Activated CD4-positive, alpha-beta T cell treated with anti-CD3 and anti-CD28 coated beads for 4 hours (primary cell): ENCODE data around the gene MATCAP1.

Experiments used
- DNase-seq, 2 donors: peaks; one replicate each; pipeline ENCODE4 v3.0.0-alpha.2; 2020

MATCAP1 gene

GRCh38 chr16:67190448-67191399 lies 7.0 kb upstream of the MATCAP1 start:
- no peak for DNase-seq

DNA sequence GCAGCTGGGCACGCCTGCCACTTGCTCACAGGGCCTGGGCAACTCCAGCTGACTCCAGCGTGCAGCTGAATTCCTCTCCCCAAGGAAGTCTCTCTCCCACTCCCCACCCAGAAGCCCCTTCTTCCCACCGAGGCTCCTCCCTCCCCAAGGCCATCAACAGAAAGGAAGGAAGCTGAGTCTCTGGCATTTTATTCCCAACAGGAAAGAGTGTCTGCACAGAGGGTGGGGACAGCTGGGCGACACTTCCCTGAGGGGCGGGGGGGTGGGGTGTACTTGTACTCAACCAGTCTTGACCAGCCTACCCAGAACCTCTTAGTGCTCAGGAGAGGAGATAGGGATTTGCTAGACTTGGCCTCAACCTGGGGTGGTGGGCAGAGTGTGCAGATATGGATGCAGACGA lies 6.3 kb upstream of the MATCAP1 start, which contains the start of gene EXOC3L1:
TSS of gene EXOC3L1 (minus strand) at position 96 of the 400 bp plus-strand sequence. CDS start 460 bp downstream, outside the sequence.
- no peak for DNase-seq

DNA sequence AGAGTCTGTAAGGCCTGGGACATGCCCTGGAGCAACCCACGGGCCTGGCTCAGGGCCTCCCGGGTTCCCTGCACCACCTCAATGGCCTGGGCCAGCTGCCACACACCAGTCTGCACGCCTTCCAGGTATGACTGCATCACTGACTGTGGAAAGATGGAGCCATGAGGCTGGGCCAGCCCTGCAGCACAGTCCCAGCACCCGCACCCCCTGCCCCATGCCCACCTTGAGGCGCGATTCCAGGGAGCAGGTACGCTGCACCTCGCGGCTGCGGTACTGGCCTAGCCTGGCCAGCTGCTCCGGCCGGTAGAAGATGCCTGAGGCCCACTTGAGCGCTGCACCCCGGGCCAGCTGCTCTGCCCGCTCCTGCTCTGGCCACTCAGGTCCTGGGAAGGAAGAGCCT lies 5.0 kb upstream of the MATCAP1 start:
- DNase-seq, result no peak

GRCh38 chr16:67188323-67188722 lies 4.6 kb upstream of the MATCAP1 start:
- DNase-seq, result no peak

GRCh38 chr16:67187175-67187890 lies 3.6 kb upstream of the MATCAP1 start:
- DNase-seq, result no peak

DNA sequence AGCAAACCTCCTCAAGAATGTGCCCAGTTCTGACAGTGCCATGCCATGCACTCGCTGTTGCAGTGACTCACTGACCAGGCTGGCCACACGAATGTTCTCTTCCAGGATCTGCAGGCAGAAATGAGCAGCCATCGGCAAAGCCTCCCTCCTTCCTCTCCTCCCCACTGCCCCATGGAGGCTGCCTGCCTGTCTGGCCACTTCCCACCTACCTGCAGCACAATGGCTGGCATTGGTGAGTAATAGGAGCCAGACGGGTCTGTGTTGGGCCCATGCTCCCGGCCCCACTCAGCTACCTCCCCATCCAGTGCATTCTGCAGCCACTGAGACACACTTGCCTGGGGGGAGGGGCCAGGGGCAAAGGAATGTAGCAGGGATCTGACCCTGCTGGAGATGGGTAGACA lies 2.8 kb upstream of the MATCAP1 start:
- no peak for DNase-seq

DNA sequence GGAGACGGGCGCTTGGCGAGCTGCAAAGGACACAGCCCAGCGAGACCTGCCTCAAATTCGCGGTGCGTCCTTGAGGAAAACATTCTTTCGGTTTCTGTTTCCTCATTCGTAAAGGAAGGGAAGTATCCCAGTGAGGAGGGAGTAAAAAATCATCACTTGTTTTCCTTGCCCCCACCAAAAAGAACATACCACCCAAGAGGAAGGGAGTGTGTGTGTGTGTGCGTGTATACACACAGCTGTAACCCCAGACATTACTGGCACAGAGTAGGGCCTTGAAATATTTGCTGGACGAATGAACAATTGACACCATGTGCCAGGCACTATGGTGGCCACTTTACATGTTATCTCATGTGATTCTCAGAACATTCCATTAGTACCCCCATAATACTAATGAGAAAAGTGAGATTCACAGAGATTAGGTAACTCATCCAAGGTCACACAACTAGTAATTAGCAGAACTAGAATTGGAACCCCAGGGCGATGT lies 1.9 kb upstream of the MATCAP1 start:
- no peak for DNase-seq

- DNase-seq, result peak; percentile 76 to 83
These were observed 1.4 kb upstream of the MATCAP1 start for GRCh38 chr16:67184995-67185650.

GRCh38 chr16:67184453-67184994 lies 761 bp upstream of the MATCAP1 start:
- DNase-seq, result peak in 1 of 2 donors; percentile 16

GRCh38 chr16:67183284-67183626 lies 508 bp downstream of the MATCAP1 start:
- DNase-seq, result no peak

DNA sequence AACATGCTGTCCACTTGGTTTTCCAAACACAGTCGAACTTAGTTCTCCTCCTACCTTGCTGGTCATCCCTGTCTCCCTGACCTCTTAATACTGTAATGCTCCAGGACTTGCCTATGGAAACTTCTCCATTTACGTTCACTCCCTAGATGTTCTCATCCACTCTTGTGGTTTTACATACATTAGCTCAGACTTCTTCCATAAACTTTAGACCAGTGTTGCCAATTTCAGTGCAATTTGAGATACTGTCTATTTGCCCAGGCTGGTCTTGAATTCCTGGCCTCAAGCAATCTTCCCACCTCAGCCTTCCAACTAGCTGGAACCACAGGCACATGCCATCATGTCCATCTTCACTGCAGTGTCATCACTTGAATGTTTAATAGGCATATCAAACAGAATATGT lies 1.5 kb downstream of the MATCAP1 start:
- no peak for DNase-seq

- no peak for DNase-seq
These were observed 2.4 kb downstream of the MATCAP1 start for GRCh38 chr16:67181346-67181745.

GRCh38 chr16:67180166-67180565 lies 3.6 kb downstream of the MATCAP1 start:
- DNase-seq, result no peak

GRCh38 chr16:67179421-67180080 lies 4.2 kb downstream of the MATCAP1 start:
- no peak for DNase-seq

- DNase-seq, result peak; percentile 45 to 55
These were observed 5.7 kb downstream of the MATCAP1 start for GRCh38 chr16:67177743-67178699.

DNA sequence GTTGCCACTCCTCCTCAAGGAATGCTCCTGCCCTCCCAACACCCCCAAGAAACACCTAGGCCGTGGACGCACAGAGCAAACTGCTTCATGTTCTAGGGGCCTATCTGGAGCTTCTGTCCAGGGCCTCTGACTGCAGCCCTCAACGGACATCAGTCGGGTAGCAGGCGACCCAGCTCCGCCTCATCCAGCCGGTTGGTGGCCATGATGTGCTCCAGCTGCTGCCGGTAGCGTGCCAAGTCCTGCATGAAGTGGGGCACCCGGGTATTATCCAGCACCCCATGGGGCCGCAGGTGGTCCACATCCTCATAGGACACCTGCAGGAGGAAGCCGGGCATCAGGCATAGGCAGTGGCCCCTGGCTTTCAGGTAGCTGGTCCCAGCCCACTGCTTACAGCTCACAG lies 7.1 kb downstream of the MATCAP1 start:
- DNase-seq, result no peak

GRCh38 chr16:67174706-67175231 lies 9.0 kb downstream of the MATCAP1 start:
- DNase-seq, result no peak

GRCh38 chr16:67173808-67174705 lies 9.7 kb downstream of the MATCAP1 start:
- DNase-seq, result peak; percentile 48 to 57

DNA sequence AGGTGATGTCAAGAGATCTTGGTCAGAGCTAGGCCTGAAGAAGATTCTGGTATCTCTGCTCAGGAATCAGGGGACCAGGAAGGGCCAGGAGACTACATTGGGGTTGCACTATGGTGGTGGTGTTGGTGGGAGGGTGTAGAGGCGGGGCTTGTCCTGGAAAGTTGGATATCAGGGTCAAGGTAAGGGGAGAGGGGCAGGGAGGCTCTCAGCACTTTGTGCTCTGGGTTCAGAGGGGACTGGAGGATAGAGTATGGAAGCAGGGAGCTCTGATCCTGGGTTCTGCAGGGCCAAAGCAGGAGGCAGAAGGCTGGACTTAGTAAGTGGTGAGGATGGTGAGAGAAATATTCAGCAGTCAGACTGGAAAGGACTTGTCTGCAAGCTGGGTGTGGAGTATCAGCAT lies 10.4 kb downstream of the MATCAP1 start:
- no peak for DNase-seq
